GM23338 (cell line): ENCODE data around the gene ADIRF. TPM values are rescaled to one million over a fixed set of nuclear protein-coding genes. Genes with fewer than 3 reads are reported as not detected.

Experiments used
- ATAC-seq: fragments of 200-7000 bp; cut with Tn5 transposase; 3 replicates; pipeline ENCODE4 v1.9.1; 2020
- DNase-seq: peaks from one replicate; pipeline ENCODE4 v3.0.0-alpha.2; 2015; ENCODE audit warnings: low spot score
- H2AFZ ChIP-seq: fragments of 200-600 bp; sonication (generic); 2 replicates; pipeline ENCODE4 v1.8.0; 2016; ENCODE audit warnings: antibody characterized with exemption, mild to moderate bottlenecking, moderate library complexity
- H3F3A ChIP-seq: fragments of 200-600 bp; sonication (generic); replicated peaks from 2 replicates; pipeline ENCODE4 v1.8.0; 2017; ENCODE audit warnings: antibody characterized with exemption, mixed run types, low read depth
- H3K27ac ChIP-seq: fragments of 200-600 bp; sonication (generic); 2 replicates; pipeline ENCODE4 v1.6.1; 2016; ENCODE audit warnings: low read depth
- H3K27me3 ChIP-seq: fragments of 200-600 bp; sonication (generic); 2 replicates; pipeline ENCODE4 v1.8.0; 2016; ENCODE audit warnings: mild to moderate bottlenecking, mixed run types, moderate library complexity; ENCODE audit not compliant: insufficient read depth
- H3K36me3 ChIP-seq: fragments of 200-600 bp; sonication (generic); 2 replicates; pipeline ENCODE4 v1.8.0; 2016; ENCODE audit warnings: mild to moderate bottlenecking; ENCODE audit not compliant: insufficient read depth
- H3K4me1 ChIP-seq: fragments of 200-600 bp; sonication (generic); 2 replicates; pipeline ENCODE4 v1.8.0; 2016; ENCODE audit warnings: mild to moderate bottlenecking, moderate library complexity; ENCODE audit not compliant: insufficient read depth
- H3K4me2 ChIP-seq: fragments of 200-600 bp; sonication (generic); 2 replicates; pipeline ENCODE4 v1.7.1; 2017; ENCODE audit warnings: mixed run types
- H3K4me3 ChIP-seq: fragments of 200-600 bp; sonication (generic); 2 replicates; pipeline ENCODE4 v1.6.1; 2016; ENCODE audit warnings: mixed run types
- H3K79me2 ChIP-seq: fragments of 200-600 bp; sonication (generic); replicated peaks from 2 replicates; pipeline ENCODE4 v1.8.0; 2017; ENCODE audit warnings: mild to moderate bottlenecking; ENCODE audit not compliant: insufficient read depth
- H3K9me2 ChIP-seq: fragments of 200-600 bp; sonication (generic); 2 replicates; pipeline ENCODE4 v1.8.0; 2017; ENCODE audit not compliant: insufficient read depth
- H4K20me1 ChIP-seq: fragments of 200-600 bp; sonication (generic); replicated peaks from 2 replicates; pipeline ENCODE4 v1.8.0; 2017; ENCODE audit warnings: mild to moderate bottlenecking; ENCODE audit not compliant: insufficient read depth
- H3K27ac Mint-ChIP-seq: 2 replicates; pipeline ENCODE4 v1.8.0; 2020; ENCODE audit warnings: inconsistent platforms, mild to moderate bottlenecking, moderate library complexity, mixed read lengths
- H3K27me3 Mint-ChIP-seq: 3 replicates; pipeline ENCODE4 v1.8.0; 2022; ENCODE audit warnings: low read depth, mild to moderate bottlenecking, moderate library complexity, mixed read lengths, inconsistent platforms; ENCODE audit not compliant: insufficient read depth, poor library complexity
- H3K36me3 Mint-ChIP-seq: 3 replicates; pipeline ENCODE4 v1.8.0; 2021; ENCODE audit warnings: low read depth, mild to moderate bottlenecking, inconsistent platforms, moderate library complexity, mixed read lengths
- H3K4me1 Mint-ChIP-seq: 3 replicates; pipeline ENCODE4 v1.8.0; 2020; ENCODE audit warnings: mild to moderate bottlenecking, inconsistent platforms, mixed read lengths
- H3K4me3 Mint-ChIP-seq: 3 replicates; pipeline ENCODE4 v1.8.0; 2021; ENCODE audit warnings: moderate library complexity, mild to moderate bottlenecking, inconsistent platforms, mixed read lengths
- H3K9me3 Mint-ChIP-seq: 3 replicates; pipeline ENCODE4 v1.8.0; 2020; ENCODE audit warnings: moderate library complexity, mild to moderate bottlenecking, inconsistent platforms, mixed read lengths
- CREB1 ChIP-seq: fragments of 250-450 bp; sonication (Bioruptor Pico); IDR thresholded peaks from 2 replicates; pipeline ENCODE4 v1.5.0; 2020; ENCODE audit warnings: low read depth, mild to moderate bottlenecking, moderate library complexity
- EZH2 ChIP-seq: fragments of 200-600 bp; sonication (generic); IDR thresholded peaks from one replicate; pipeline ENCODE4 v1.8.0; 2017; ENCODE audit warnings: antibody characterized with exemption, mild to moderate bottlenecking, low read depth; ENCODE audit not compliant: unreplicated experiment
- EZH2phosphoT487 ChIP-seq: fragments of 200-600 bp; sonication (generic); IDR thresholded peaks from one replicate; pipeline ENCODE4 v1.8.1; 2018; ENCODE audit warnings: antibody characterized with exemption; ENCODE audit not compliant: unreplicated experiment
- JUNB ChIP-seq: IDR thresholded peaks from one replicate; pipeline ENCODE4 v1.6.1; 2016; ENCODE audit warnings: antibody characterized with exemption; ENCODE audit not compliant: unreplicated experiment
- NANOG ChIP-seq: IDR thresholded peaks from 2 replicates; pipeline ENCODE4 v1.6.1; 2016; ENCODE audit warnings: antibody characterized with exemption, borderline replicate concordance
- POLR2AphosphoS5 ChIP-seq: IDR thresholded peaks from 2 replicates; pipeline ENCODE4 v1.6.1; 2016; ENCODE audit warnings: antibody characterized with exemption, low read depth
- STAT1 ChIP-seq: IDR thresholded peaks from one replicate; pipeline ENCODE4 v1.6.1; 2016; ENCODE audit warnings: antibody characterized with exemption; ENCODE audit not compliant: unreplicated experiment
- ZNF114 ChIP-seq: fragments of 250-450 bp; sonication (Bioruptor Pico); IDR thresholded peaks from 2 replicates; pipeline ENCODE4 v1.5.0; 2020; ENCODE audit warnings: mild to moderate bottlenecking, moderate library complexity
- ZNF331 ChIP-seq: fragments of 250-450 bp; sonication (Bioruptor Pico); IDR thresholded peaks from 2 replicates; pipeline ENCODE4 v1.5.0; 2020; ENCODE audit warnings: low read depth, mild to moderate bottlenecking, moderate library complexity
- polyA plus RNA-seq: library from polyadenylated mRNA; unstranded; fragments of >200 nt; fragmentation: Nextera tagmentation; extraction: Ambion mirVana; gene quantifications from 2 replicates; pipeline ENCODE4 v1.2.1, GENCODE V29; 2016
- total RNA-seq: library from RNA; depleted of rRNA; stranded (reverse); fragments of >200 nt; shearing (Covaris generic); gene quantifications from 2 replicates; pipeline ENCODE4 v1.2.3, GENCODE V29; 2014
- TF ChIP-seq, protein P1 (sequence below): fragments of 250-450 bp; sonication (Bioruptor Pico); IDR thresholded peaks from 2 replicates; pipeline ENCODE4 v1.5.0; 2020; ENCODE audit warnings: mild to moderate bottlenecking, moderate library complexity
- TF ChIP-seq, protein P2 (sequence below), 2 experiments: fragments of 200-600 bp in 1 of 2; sonication (generic) in 1 of 2; conservative IDR thresholded peaks; 2 replicates each; pipeline versions ENCODE4 v1.5.1 to v1.6.1; 2016 to 2017; ENCODE audit warnings: antibody characterized with exemption in 2 of 2, low read depth in 2 of 2, mild to moderate bottlenecking in 2 of 2, moderate library complexity in 1 of 2
- TF ChIP-seq, protein P3 (sequence below): IDR thresholded peaks from 2 replicates; pipeline ENCODE4 v1.6.1; 2016; ENCODE audit warnings: antibody characterized with exemption
- TF ChIP-seq, protein P4 (sequence below): IDR thresholded peaks from one replicate; pipeline ENCODE4 v1.6.1; 2018; ENCODE audit warnings: antibody characterized with exemption; ENCODE audit not compliant: unreplicated experiment

ADIRF gene
- total and polyA plus RNA-seq, 2 experiments from 2014 or later, result 1.7 TPM; not detected in 1

DNA sequence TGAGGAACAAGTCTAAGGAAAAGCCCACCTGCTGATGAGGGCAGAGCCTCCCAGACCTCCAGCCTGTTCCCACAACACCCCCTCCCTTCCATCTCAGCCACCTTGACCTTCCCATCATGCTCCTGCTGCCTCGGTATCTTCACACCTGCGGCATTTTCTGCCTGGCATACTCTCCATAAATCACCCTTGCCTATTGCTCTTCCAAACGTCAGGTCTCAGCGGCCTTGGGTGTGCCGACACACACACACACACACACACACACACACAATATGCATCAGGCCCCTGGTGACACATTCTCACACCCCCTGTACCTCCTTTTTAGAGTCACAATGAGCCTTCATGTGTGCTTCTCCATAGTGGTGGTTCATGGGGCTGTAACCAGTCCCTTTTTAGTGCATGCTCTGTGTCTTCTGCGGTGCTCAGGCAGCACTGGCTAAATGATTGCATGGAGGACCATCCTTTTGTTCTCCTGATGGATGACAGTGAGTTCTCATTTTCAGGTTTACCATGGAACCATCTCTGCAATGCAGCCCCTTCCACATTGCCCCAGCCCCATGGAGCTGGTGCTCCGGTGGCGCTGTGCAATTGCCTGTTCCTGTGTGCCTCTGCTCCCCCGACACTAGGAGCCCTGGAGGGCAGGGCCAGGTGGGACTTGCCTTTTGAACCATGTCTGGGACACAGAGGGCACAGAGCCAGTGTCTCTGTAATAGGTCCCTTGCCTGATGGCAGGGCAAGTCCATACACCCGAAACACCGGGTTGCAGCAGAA, 4.5 kb downstream of the ADIRF start:
- Histone ChIP-seq H3K4me1 (peaks cover 19% of the 10 kb centered on the region), H2AFZ (no peak overlapping the region), H3K27ac (no peak overlapping the region), H3K4me2 (no peak overlapping the region), H3K4me3 (no peak overlapping the region), H4K20me1 (no peaks in the 10 kb centered on the region), H3K27me3 (peaks cover 64% of the 10 kb centered on the region), H3F3A (peaks cover 3% of the 10 kb centered on the region; the same call in 1 of the 2 replicates), H3K36me3 (no peaks in the 10 kb centered on the region), H3K79me2 (no peaks in the 10 kb centered on the region), H3K9me2 (no peaks in the 10 kb centered on the region)
- Mint-ChIP-seq H3K4me3 (peak overlapping the region; percentile 27; the same call in 2 of the 3 replicates), H3K36me3 (peaks cover 4% of the 10 kb centered on the region; the same call in 2 of the 3 replicates), H3K4me1 (peaks cover 33% of the 10 kb centered on the region), H3K27me3 (peaks cover 40% of the 10 kb centered on the region), H3K9me3 (peaks cover 3% of the 10 kb centered on the region; the same call in 1 of the 3 replicates), H3K27ac (0 out of 2 replicates have a peak overlapping the region, but pooled peaks have one; percentile 9)
- no peak for DNase-seq
- no peak for TF ChIP-seq JUNB
- no peak for TF ChIP-seq NANOG
- no peak for TF ChIP-seq POLR2AphosphoS5
- TF ChIP-seq EZH2phosphoT487, result no peak
- TF ChIP-seq, protein P1, sequence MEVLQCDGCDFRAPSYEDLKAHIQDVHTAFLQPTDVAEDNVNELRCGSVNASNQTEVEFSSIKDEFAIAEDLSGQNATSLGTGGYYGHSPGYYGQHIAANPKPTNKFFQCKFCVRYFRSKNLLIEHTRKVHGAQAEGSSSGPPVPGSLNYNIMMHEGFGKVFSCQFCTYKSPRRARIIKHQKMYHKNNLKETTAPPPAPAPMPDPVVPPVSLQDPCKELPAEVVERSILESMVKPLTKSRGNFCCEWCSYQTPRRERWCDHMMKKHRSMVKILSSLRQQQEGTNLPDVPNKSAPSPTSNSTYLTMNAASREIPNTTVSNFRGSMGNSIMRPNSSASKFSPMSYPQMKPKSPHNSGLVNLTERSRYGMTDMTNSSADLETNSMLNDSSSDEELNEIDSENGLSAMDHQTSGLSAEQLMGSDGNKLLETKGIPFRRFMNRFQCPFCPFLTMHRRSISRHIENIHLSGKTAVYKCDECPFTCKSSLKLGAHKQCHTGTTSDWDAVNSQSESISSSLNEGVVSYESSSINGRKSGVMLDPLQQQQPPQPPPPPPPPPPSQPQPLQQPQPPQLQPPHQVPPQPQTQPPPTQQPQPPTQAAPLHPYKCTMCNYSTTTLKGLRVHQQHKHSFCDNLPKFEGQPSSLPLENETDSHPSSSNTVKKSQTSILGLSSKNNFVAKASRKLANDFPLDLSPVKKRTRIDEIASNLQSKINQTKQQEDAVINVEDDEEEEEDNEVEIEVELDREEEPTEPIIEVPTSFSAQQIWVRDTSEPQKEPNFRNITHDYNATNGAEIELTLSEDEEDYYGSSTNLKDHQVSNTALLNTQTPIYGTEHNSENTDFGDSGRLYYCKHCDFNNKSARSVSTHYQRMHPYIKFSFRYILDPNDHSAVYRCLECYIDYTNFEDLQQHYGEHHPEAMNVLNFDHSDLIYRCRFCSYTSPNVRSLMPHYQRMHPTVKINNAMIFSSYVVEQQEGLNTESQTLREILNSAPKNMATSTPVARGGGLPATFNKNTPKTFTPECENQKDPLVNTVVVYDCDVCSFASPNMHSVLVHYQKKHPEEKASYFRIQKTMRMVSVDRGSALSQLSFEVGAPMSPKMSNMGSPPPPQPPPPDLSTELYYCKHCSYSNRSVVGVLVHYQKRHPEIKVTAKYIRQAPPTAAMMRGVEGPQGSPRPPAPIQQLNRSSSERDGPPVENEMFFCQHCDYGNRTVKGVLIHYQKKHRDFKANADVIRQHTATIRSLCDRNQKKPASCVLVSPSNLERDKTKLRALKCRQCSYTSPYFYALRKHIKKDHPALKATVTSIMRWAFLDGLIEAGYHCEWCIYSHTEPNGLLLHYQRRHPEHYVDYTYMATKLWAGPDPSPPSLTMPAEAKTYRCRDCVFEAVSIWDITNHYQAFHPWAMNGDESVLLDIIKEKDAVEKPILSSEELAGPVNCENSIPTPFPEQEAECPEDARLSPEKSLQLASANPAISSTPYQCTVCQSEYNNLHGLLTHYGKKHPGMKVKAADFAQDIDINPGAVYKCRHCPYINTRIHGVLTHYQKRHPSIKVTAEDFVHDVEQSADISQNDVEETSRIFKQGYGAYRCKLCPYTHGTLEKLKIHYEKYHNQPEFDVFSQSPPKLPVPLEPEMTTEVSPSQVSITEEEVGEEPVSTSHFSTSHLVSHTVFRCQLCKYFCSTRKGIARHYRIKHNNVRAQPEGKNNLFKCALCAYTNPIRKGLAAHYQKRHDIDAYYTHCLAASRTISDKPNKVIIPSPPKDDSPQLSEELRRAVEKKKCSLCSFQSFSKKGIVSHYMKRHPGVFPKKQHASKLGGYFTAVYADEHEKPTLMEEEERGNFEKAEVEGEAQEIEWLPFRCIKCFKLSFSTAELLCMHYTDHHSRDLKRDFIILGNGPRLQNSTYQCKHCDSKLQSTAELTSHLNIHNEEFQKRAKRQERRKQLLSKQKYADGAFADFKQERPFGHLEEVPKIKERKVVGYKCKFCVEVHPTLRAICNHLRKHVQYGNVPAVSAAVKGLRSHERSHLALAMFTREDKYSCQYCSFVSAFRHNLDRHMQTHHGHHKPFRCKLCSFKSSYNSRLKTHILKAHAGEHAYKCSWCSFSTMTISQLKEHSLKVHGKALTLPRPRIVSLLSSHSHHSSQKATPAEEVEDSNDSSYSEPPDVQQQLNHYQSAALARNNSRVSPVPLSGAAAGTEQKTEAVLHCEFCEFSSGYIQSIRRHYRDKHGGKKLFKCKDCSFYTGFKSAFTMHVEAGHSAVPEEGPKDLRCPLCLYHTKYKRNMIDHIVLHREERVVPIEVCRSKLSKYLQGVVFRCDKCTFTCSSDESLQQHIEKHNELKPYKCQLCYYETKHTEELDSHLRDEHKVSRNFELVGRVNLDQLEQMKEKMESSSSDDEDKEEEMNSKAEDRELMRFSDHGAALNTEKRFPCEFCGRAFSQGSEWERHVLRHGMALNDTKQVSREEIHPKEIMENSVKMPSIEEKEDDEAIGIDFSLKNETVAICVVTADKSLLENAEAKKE, result no peak
- no peak for TF ChIP-seq STAT1
- TF ChIP-seq CREB1 (CRISPR knock-in tag), result no peak
- TF ChIP-seq ZNF114 (CRISPR knock-in tag), result no peak
- TF ChIP-seq ZNF331 (CRISPR knock-in tag), result no peak
- TF ChIP-seq, protein P2, sequence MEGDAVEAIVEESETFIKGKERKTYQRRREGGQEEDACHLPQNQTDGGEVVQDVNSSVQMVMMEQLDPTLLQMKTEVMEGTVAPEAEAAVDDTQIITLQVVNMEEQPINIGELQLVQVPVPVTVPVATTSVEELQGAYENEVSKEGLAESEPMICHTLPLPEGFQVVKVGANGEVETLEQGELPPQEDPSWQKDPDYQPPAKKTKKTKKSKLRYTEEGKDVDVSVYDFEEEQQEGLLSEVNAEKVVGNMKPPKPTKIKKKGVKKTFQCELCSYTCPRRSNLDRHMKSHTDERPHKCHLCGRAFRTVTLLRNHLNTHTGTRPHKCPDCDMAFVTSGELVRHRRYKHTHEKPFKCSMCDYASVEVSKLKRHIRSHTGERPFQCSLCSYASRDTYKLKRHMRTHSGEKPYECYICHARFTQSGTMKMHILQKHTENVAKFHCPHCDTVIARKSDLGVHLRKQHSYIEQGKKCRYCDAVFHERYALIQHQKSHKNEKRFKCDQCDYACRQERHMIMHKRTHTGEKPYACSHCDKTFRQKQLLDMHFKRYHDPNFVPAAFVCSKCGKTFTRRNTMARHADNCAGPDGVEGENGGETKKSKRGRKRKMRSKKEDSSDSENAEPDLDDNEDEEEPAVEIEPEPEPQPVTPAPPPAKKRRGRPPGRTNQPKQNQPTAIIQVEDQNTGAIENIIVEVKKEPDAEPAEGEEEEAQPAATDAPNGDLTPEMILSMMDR (conservative IDR thresholded peaks at IDR 0.05; ENCODE audit: low read depth in 2 of 2), result no peak
- no peak for TF ChIP-seq EZH2
- TF ChIP-seq, protein P3, sequence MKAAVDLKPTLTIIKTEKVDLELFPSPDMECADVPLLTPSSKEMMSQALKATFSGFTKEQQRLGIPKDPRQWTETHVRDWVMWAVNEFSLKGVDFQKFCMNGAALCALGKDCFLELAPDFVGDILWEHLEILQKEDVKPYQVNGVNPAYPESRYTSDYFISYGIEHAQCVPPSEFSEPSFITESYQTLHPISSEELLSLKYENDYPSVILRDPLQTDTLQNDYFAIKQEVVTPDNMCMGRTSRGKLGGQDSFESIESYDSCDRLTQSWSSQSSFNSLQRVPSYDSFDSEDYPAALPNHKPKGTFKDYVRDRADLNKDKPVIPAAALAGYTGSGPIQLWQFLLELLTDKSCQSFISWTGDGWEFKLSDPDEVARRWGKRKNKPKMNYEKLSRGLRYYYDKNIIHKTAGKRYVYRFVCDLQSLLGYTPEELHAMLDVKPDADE, result no peak
- TF ChIP-seq, protein P4, sequence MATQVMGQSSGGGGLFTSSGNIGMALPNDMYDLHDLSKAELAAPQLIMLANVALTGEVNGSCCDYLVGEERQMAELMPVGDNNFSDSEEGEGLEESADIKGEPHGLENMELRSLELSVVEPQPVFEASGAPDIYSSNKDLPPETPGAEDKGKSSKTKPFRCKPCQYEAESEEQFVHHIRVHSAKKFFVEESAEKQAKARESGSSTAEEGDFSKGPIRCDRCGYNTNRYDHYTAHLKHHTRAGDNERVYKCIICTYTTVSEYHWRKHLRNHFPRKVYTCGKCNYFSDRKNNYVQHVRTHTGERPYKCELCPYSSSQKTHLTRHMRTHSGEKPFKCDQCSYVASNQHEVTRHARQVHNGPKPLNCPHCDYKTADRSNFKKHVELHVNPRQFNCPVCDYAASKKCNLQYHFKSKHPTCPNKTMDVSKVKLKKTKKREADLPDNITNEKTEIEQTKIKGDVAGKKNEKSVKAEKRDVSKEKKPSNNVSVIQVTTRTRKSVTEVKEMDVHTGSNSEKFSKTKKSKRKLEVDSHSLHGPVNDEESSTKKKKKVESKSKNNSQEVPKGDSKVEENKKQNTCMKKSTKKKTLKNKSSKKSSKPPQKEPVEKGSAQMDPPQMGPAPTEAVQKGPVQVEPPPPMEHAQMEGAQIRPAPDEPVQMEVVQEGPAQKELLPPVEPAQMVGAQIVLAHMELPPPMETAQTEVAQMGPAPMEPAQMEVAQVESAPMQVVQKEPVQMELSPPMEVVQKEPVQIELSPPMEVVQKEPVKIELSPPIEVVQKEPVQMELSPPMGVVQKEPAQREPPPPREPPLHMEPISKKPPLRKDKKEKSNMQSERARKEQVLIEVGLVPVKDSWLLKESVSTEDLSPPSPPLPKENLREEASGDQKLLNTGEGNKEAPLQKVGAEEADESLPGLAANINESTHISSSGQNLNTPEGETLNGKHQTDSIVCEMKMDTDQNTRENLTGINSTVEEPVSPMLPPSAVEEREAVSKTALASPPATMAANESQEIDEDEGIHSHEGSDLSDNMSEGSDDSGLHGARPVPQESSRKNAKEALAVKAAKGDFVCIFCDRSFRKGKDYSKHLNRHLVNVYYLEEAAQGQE, result no peak
- no peak for ATAC-seq
